Natural killer cell (primary cell): ENCODE data around the gene CHRNA1. TPM values are rescaled to one million over a fixed set of nuclear protein-coding genes. Genes with fewer than 3 reads are reported as not detected.

Source experiments
- ATAC-seq, 3 donors: fragments of 150-1000 bp in 2 of 3; fragments of 200-7000 bp in 1 of 3; cut with Tn5 transposase; 1 replicate in 1 of 3; 2 replicates in 2 of 3; pipeline ENCODE4 v1.10.0; 2021; ENCODE audit warnings: mild to moderate bottlenecking in 2 of 3, moderate library complexity in 2 of 3
- DNase-seq, 2 donors: peaks; one replicate each; pipeline versions ENCODE4 v3.0.0 to v3.0.0-alpha.2; 2013 to 2021; ENCODE audit warnings: mixed read lengths in 1 of 2
- H3K27ac ChIP-seq: one replicate; pipeline ENCODE4 v1.5.1; 2013; ENCODE audit warnings: mild to moderate bottlenecking, low read length
- H3K27me3 ChIP-seq: one replicate; pipeline ENCODE4 v1.6.1; 2013; ENCODE audit warnings: low read length; ENCODE audit not compliant: control insufficient read depth, insufficient read depth
- H3K36me3 ChIP-seq: one replicate; pipeline ENCODE4 v1.6.1; 2013; ENCODE audit warnings: low read length; ENCODE audit not compliant: control insufficient read depth, insufficient read depth
- H3K4me1 ChIP-seq: one replicate; pipeline ENCODE4 v1.6.1; 2013; ENCODE audit warnings: low read length; ENCODE audit not compliant: control insufficient read depth, insufficient read depth
- H3K4me3 ChIP-seq: one replicate; pipeline ENCODE4 v1.5.1; 2013; ENCODE audit warnings: low read length
- H3K9me3 ChIP-seq: one replicate; pipeline ENCODE4 v1.6.1; 2013; ENCODE audit warnings: low read length; ENCODE audit not compliant: control insufficient read depth, insufficient read depth
- H3K27ac Mint-ChIP-seq, 2 donors: one replicate each; pipeline ENCODE4 v1.8.0; 2022; ENCODE audit warnings: mild to moderate bottlenecking in 2 of 2, mixed read lengths in 2 of 2, moderate library complexity in 1 of 2
- H3K27me3 Mint-ChIP-seq, 2 donors: one replicate each; pipeline ENCODE4 v1.8.0; 2022; ENCODE audit warnings: low read depth in 2 of 2, mixed read lengths in 2 of 2
- H3K36me3 Mint-ChIP-seq: one replicate; pipeline ENCODE4 v1.8.0; 2022; ENCODE audit warnings: mixed read lengths
- H3K4me1 Mint-ChIP-seq, 2 donors: one replicate each; pipeline ENCODE4 v1.8.0; 2022; ENCODE audit warnings: mixed read lengths in 2 of 2
- H3K4me3 Mint-ChIP-seq: one replicate; pipeline ENCODE4 v1.8.0; 2022; ENCODE audit warnings: mild to moderate bottlenecking, moderate library complexity, mixed read lengths
- H3K9me3 Mint-ChIP-seq, 2 donors: one replicate each; pipeline ENCODE4 v1.8.0; 2022; ENCODE audit warnings: mixed read lengths in 2 of 2
- CTCF ChIP-seq: fragments of 200-600 bp; IDR thresholded peaks from one replicate; pipeline ENCODE4 v1.8.0; 2022; ENCODE audit warnings: antibody characterized with exemption
- WGBS: methylation state at CpG from one replicate; pipeline ENCODE4 v1.1.7; 2013; ENCODE audit warnings: missing lambda C conversion rate; ENCODE audit not compliant: insufficient coverage; 5-methylcytosine and 5-hydroxymethylcytosine counted together
- intact Hi-C: fragments of 100-400 bp; cut with micrococcal nuclease; formaldehyde crosslinking; loops from one replicate; pipeline ENCODE4 v1.14.2; 2022
- total RNA-seq, 4 donors: library from RNA; stranded (reverse); fragments of 120-200 nt in 1 of 4; gene quantifications; one replicate each; pipeline versions ENCODE4 v1.2.3 to v1.2.4, GENCODE V29; 2013 to 2022

The CHRNA1 gene
- total RNA-seq, 3 donors from 2014 or later (not counting 1 experiment from before 2014, with no cell fraction given): 0.23 TPM; not detected in 2

- Mint-ChIP-seq H3K9me3 (no peaks in the 10 kb centered on the region), H3K27me3 (no peaks in the 10 kb centered on the region), H3K27ac (peak overlapping the region in 1 of 2 donors; percentile 85), H3K36me3 (no peaks in the 10 kb centered on the region), H3K4me3 (no peak overlapping the region), H3K4me1 (peaks cover 13 to 22% of the 10 kb centered on the region in 2 donors)
- no peak overlapping the region for H3K4me3 ChIP-seq
- no peaks in the 10 kb centered on the region for H3K36me3 ChIP-seq
- no peak for ATAC-seq
- 87% methylated on average over 4 of the region's 5 CpGs for WGBS
- peak in 1 of 2 donors; percentile 49 for DNase-seq
- H3K9me3 ChIP-seq: no peaks in the 10 kb centered on the region
- no peak for TF ChIP-seq CTCF
- H3K27ac ChIP-seq: peak overlapping the region; percentile 41
- intact Hi-C loops: no loop called here
- no peaks in the 10 kb centered on the region for H3K27me3 ChIP-seq
- peaks cover 31% of the 10 kb centered on the region for H3K4me1 ChIP-seq
Observed at GRCh38 chr2:174779361-174779928, 15.2 kb upstream of the CHRNA1 start.

- no peaks in the 10 kb centered on the region for H3K9me3 Mint-ChIP-seq
- ATAC-seq (peak; percentile 85 to 89 (median 88)), DNase-seq (peak; percentile 50 to 92)
- no peak for TF ChIP-seq CTCF
- Histone ChIP-seq H3K9me3 (no peaks in the 10 kb centered on the region), H3K4me1 (peaks cover 31% of the 10 kb centered on the region), H3K27me3 (no peaks in the 10 kb centered on the region), H3K27ac (peak overlapping the region; percentile 41), H3K4me3 (no peak overlapping the region), H3K36me3 (no peaks in the 10 kb centered on the region)
- no peaks in the 10 kb centered on the region for H3K36me3 Mint-ChIP-seq
- H3K27me3 Mint-ChIP-seq: no peaks in the 10 kb centered on the region
- peak overlapping the region; percentile 39 to 85 for H3K27ac Mint-ChIP-seq
- peaks cover 13 to 22% of the 10 kb centered on the region in 2 donors for H3K4me1 Mint-ChIP-seq
- H3K4me3 Mint-ChIP-seq: peak overlapping the region; percentile 7
- WGBS: 30% methylated on average over 13 of the region's 13 CpGs
- intact Hi-C loops: no loop called here
Observed at GRCh38 chr2:174778085-174778981, 14.1 kb upstream of the CHRNA1 start.

GRCh38 chr2:174777347-174778084 lies 13.2 kb upstream of the CHRNA1 start:
- no peaks in the 10 kb centered on the region for H3K36me3 ChIP-seq
- H3K4me3 ChIP-seq: no peak overlapping the region
- H3K4me1 Mint-ChIP-seq: peaks cover 13 to 22% of the 10 kb centered on the region in 2 donors
- no peak overlapping the region for H3K27ac ChIP-seq
- H3K9me3 Mint-ChIP-seq: no peaks in the 10 kb centered on the region
- H3K27ac Mint-ChIP-seq: peak overlapping the region; percentile 6 to 60
- ATAC-seq (no peak), DNase-seq (peak in 1 of 2 donors; percentile 16)
- H3K9me3 ChIP-seq: no peaks in the 10 kb centered on the region
- no peaks in the 10 kb centered on the region for H3K36me3 Mint-ChIP-seq
- no peaks in the 10 kb centered on the region for H3K27me3 ChIP-seq
- no peaks in the 10 kb centered on the region for H3K27me3 Mint-ChIP-seq
- no peak for TF ChIP-seq CTCF
- H3K4me1 ChIP-seq: peaks cover 31% of the 10 kb centered on the region
- 88% methylated on average over 5 of the region's 5 CpGs for WGBS
- intact Hi-C loops: no loop called here
- H3K4me3 Mint-ChIP-seq: no peak overlapping the region
